K562 (cell line): Measurements from ENCODE around the gene CCDC15. TPM values are rescaled to one million over a fixed set of nuclear protein-coding genes. Genes with fewer than 3 reads are reported as not detected.

ENCODE experiments used
- ATAC-seq: fragments of 200-7000 bp; cut with Tn5 transposase; 3 replicates; pipeline ENCODE4 v1.9.1; 2020; ENCODE audit warnings: moderate library complexity
- BruUV-seq: library from RNA; stranded (reverse); fragments of 400-500 nt; replicated peaks from 2 replicates; lab custom pipeline; 2021; lab: Mats Ljungman, UMichigan
- CTCF ChIA-PET: fragments of 300-600 bp; formaldehyde crosslinking; extraction: SDS; loops from one replicate; lab custom pipeline; 2021; ENCODE audit warnings: low intra/inter-chr PET ratio; lab: Yijun Ruan, JAX
- POLR2A ChIA-PET: fragments of 300-600, 350-650 bp; sonication (Branson Sonifier 250); formaldehyde crosslinking; extraction: SDS; loops from one replicate; lab custom pipeline; 2021; ENCODE audit warnings: antibody characterized with exemption, inconsistent platforms; lab: Yijun Ruan, JAX
- DNase-seq, 4 experiments: peaks; one replicate each; pipeline versions ENCODE4 v3.0.0 to v3.0.0-alpha.2; 2011 to 2018; ENCODE audit warnings: low spot score in 3 of 4, mixed read lengths in 3 of 4; ENCODE audit errors: extremely low read depth in 1 of 4
- FAIRE-seq: peaks from 2 replicates; lab custom pipeline; 2011; peaks lifted over from hg19 to GRCh38; lab: Jason Lieb, UNC
- H2AFZ ChIP-seq: 2 replicates; pipeline ENCODE4 v1.6.0; 2011; ENCODE audit warnings: low read depth, low read length, control low read depth, inconsistent platforms
- H3K27ac ChIP-seq: fragments of 200-600 bp; 3 replicates; pipeline ENCODE4 v1.8.0; 2011; ENCODE audit warnings: low read depth, mild to moderate bottlenecking, control low read depth, inconsistent platforms, low read length, moderate library complexity, mixed read lengths; ENCODE audit errors: extremely low read depth
- H3K27me3 ChIP-seq, 2 experiments: fragments of 300-600 bp in 1 of 2; 2 replicates in 1 of 2; 3 replicates in 1 of 2; pipeline versions ENCODE4 v1.6.0 to v1.8.0; 2011; ENCODE audit warnings: inconsistent platforms in 2 of 2, low read length in 2 of 2, mild to moderate bottlenecking in 1 of 2, mixed read lengths in 1 of 2, moderate library complexity in 1 of 2; ENCODE audit not compliant: control insufficient read depth in 2 of 2, insufficient read depth in 2 of 2
- H3K36me3 ChIP-seq: fragments of 300-600 bp; 3 replicates; pipeline ENCODE4 v1.8.0; 2011; ENCODE audit warnings: mild to moderate bottlenecking, low read length, inconsistent platforms; ENCODE audit not compliant: control insufficient read depth, insufficient read depth
- H3K4me1 ChIP-seq, 2 experiments: fragments of 200-600 bp in 1 of 2; replicated peaks in 1 of 2; 2 replicates in 1 of 2; 3 replicates in 1 of 2; pipeline versions ENCODE4 v1.5.1 to v1.8.0; 2011; ENCODE audit warnings: inconsistent platforms in 2 of 2, low read length in 2 of 2, mild to moderate bottlenecking in 1 of 2, mixed read lengths in 1 of 2, moderate library complexity in 1 of 2; ENCODE audit not compliant: control insufficient read depth in 2 of 2, insufficient read depth in 2 of 2
- H3K4me2 ChIP-seq: 2 replicates; pipeline ENCODE4 v1.6.1; 2011; ENCODE audit warnings: low read length, control low read depth, inconsistent platforms, mixed read lengths; ENCODE audit not compliant: insufficient read depth
- H3K4me3 ChIP-seq: fragments of 200-600 bp; sonication (generic), shearing (Covaris generic); 2 replicates; pipeline ENCODE4 v1.5.1; 2016; ENCODE audit warnings: control low read depth, inconsistent platforms
- H3K79me2 ChIP-seq: fragments of 200-600 bp; 3 replicates; pipeline ENCODE4 v1.8.0; 2011; ENCODE audit warnings: low read length, inconsistent platforms; ENCODE audit not compliant: control insufficient read depth, insufficient read depth
- H3K9ac ChIP-seq, 2 experiments: 2 replicates each; pipeline versions ENCODE4 v1.6.0 to v1.6.1; 2011; ENCODE audit warnings: low read depth in 2 of 2, low read length in 2 of 2, control low read depth in 1 of 2, inconsistent platforms in 1 of 2, mild to moderate bottlenecking in 1 of 2, mixed read lengths in 1 of 2; ENCODE audit not compliant: insufficient read depth in 1 of 2
- H3K9me1 ChIP-seq: one replicate; pipeline ENCODE4 v1.6.0; 2011; ENCODE audit warnings: inconsistent platforms, mild to moderate bottlenecking, low read length, moderate library complexity; ENCODE audit not compliant: control insufficient read depth, insufficient read depth
- H3K9me3 ChIP-seq: replicated peaks from 2 replicates; pipeline ENCODE4 v1.5.1; 2011; ENCODE audit warnings: low read depth, low read length, inconsistent platforms; ENCODE audit not compliant: control insufficient read depth, insufficient read depth
- H4K20me1 ChIP-seq: replicated peaks from 2 replicates; pipeline ENCODE4 v1.6.1; 2011; ENCODE audit warnings: low read length, inconsistent platforms, mixed read lengths; ENCODE audit not compliant: control insufficient read depth, insufficient read depth
- ILF3 ChIP-seq: fragments of 450-650 bp; IDR thresholded peaks from 2 replicates; pipeline ENCODE4 v1.6.1; 2018; ENCODE audit warnings: antibody characterized with exemption, mild to moderate bottlenecking, moderate library complexity, borderline replicate concordance
- JUN ChIP-seq, 2 experiments: sonication (generic) in 1 of 2; formaldehyde crosslinking in 1 of 2; IDR thresholded peaks; 2 replicates each; pipeline versions ENCODE4 v1.6.1 to v1.8.0; 2012 to 2022; ENCODE audit warnings: borderline replicate concordance in 2 of 2, mild to moderate bottlenecking in 2 of 2, improper control_type of control experiment in 1 of 2, low read depth in 1 of 2, low read length in 1 of 2, missing genetic modification reagents in 1 of 2
- KAT7 ChIP-seq: sonication (generic); formaldehyde crosslinking; IDR thresholded peaks from 2 replicates; pipeline ENCODE4 v1.8.0; 2022; ENCODE audit warnings: missing genetic modification reagents, mild to moderate bottlenecking, borderline replicate concordance
- PCBP1 ChIP-seq: fragments of 200-400 bp; formaldehyde crosslinking; IDR thresholded peaks from 2 replicates; pipeline ENCODE4 v1.6.1; 2018; ENCODE audit warnings: mild to moderate bottlenecking, low read depth, low read length; ENCODE audit not compliant: poor library complexity, severe bottlenecking
- PPARD ChIP-seq: fragments of 250-450 bp; sonication (Bioruptor Pico); IDR thresholded peaks from 2 replicates; pipeline ENCODE4 v1.8.0; 2022; ENCODE audit warnings: inconsistent platforms, mild to moderate bottlenecking, moderate library complexity
- STAT6 ChIP-seq: sonication (generic); formaldehyde crosslinking; IDR thresholded peaks from 2 replicates; pipeline ENCODE4 v1.8.1; 2023; ENCODE audit warnings: mild to moderate bottlenecking, missing genetic modification reagents
- TEAD1 ChIP-seq, 2 experiments: fragments of 450-650 bp in 1 of 2; sonication (generic) in 1 of 2; formaldehyde crosslinking; IDR thresholded peaks; 2 replicates each; pipeline versions ENCODE4 v1.4.0 to v1.8.0; 2020 to 2022; ENCODE audit warnings: mild to moderate bottlenecking in 2 of 2, missing genetic modification reagents in 1 of 2
- WGBS: fragments of 100-300 bp; shearing (Covaris generic); methylation state at CpG from one replicate; pipeline ENCODE4 v1.1.6; 2016; ENCODE audit warnings: low coverage, mixed read lengths; ENCODE audit not compliant: insufficient coverage; ENCODE audit errors: missing lambda C conversion rate; 5-methylcytosine and 5-hydroxymethylcytosine counted together
- in situ Hi-C: fragments of 300-500 bp; cut with MboI; formaldehyde crosslinking; loops from 4 replicates; pipeline ENCODE4 v1.15.0; 2018; ENCODE audit warnings: inconsistent platforms, mixed read lengths
- intact Hi-C: fragments of 100-400 bp; cut with micrococcal nuclease; formaldehyde crosslinking; loops from 2 replicates; pipeline ENCODE4 v1.14.2; 2022
- polyA plus RNA-seq, 8 experiments: library from polyadenylated mRNA; depleted of rRNA in 4 of 8; stranded (reverse) in 5 of 8; unstranded in 3 of 8; fragments of >200 nt; fragmentation: Nextera tagmentation in 2 of 8; fragmentation: Illumina TruSeq in 1 of 8; extraction: Ambion mirVana in 2 of 8; extraction: Trizol in 1 of 8; gene quantifications; 2 replicates each; pipeline versions ENCODE4 v1.2.1 to v1.2.3, GENCODE V29; 2011 to 2014; ENCODE audit warnings: inconsistent platforms in 1 of 8, missing spikeins in 1 of 8
- total RNA-seq, 7 experiments: library from RNA; depleted of rRNA in 6 of 7; stranded (reverse); fragments of >200 nt in 6 of 7; fragmentation: Illumina TruSeq in 2 of 7; extraction: Trizol in 2 of 7; gene quantifications; 2 replicates each; pipeline versions ENCODE4 v1.2.1 to v1.2.3, GENCODE V29; 2011 to 2021; ENCODE audit warnings: low replicate concordance in 1 of 7

The CCDC15 gene
- total and polyA plus RNA-seq, 9 of the 15 experiments (the other 6 are each of a cell fraction or from before 2014, with no cell fraction given), result 1.9 to 9.2 (median 3.9) TPM

GRCh38 chr11:124976531-124976930 lies 22.5 kb downstream of the CCDC15 start:
- no peak for ATAC-seq
- Histone ChIP-seq H3K27me3 (no peaks in the 10 kb centered on the region), H3K36me3 (no peaks in the 10 kb centered on the region), H3K4me1 (no peaks in the 10 kb centered on the region), H3K9me1 (no peaks in the 10 kb centered on the region), H3K27ac (no peak overlapping the region), H3K79me2 (no peaks in the 10 kb centered on the region), H3K4me3 (no peak overlapping the region), H2AFZ (no peak overlapping the region), H3K9me3 (no peaks in the 10 kb centered on the region), H4K20me1 (no peaks in the 10 kb centered on the region), H3K9ac (no peak overlapping the region), H3K4me2 (no peak overlapping the region)
- TF ChIP-seq ILF3, result no peak
- TF ChIP-seq JUN (IDR thresholded peaks at IDR 0.05; ENCODE audit: borderline replicate concordance, low read depth, low read length), result no peak
- no peak for TF ChIP-seq JUN (CRISPR knock-in tag; IDR thresholded peaks at IDR 0.05; ENCODE audit: borderline replicate concordance)
- TF ChIP-seq TEAD1 (CRISPR knock-in tag; IDR thresholded peaks at IDR 0.05), result no peak
- no peak for TF ChIP-seq STAT6
- TF ChIP-seq PPARD (CRISPR knock-in tag), result no peak
- TF ChIP-seq PCBP1, result no peak
- no peak for TF ChIP-seq KAT7 (CRISPR knock-in tag)
- BruUV-seq, result no TSS peak
- DNase-seq, result no peak
- ChIA-PET CTCF (no interaction called here), POLR2A (no interaction called here)
- no peak for FAIRE-seq
- in situ Hi-C loops, result no loop called here
- WGBS, result 69% methylated on average over 3 of the region's 3 CpGs
- intact Hi-C loops, result no loop called here
